ENCODE data around the gene G6PC1. TPM values are rescaled to one million over a fixed set of nuclear protein-coding genes. Genes with fewer than 3 reads are reported as not detected.
A peak's percentile ranks its signal among the peaks of the same experiment; 100 is the strongest.
"Not testable (repeated sequence)": the region's sequence is repeated elsewhere in the genome, so short reads cannot be mapped to it uniquely, and the experiment has no call there.

The G6PC1 gene
- total RNA-seq, 4 donors from 2014 or later = 0.06 TPM; not detected in 3

GRCh38 chr17:42920106-42920900 lies 19.7 kb downstream of the G6PC1 start:
- H3K4me3 ChIP-seq = no peak overlapping the region
- peak overlapping the region; percentile 4 to 66 (median 36) for H3K27ac ChIP-seq (replicated peaks in 1 of 4)
- no peaks in the 10 kb centered on the region for H3K9me3 ChIP-seq
- no peaks in the 10 kb centered on the region for H3K27me3 ChIP-seq
- WGBS = 78% methylated on average over 10 of the region's 10 CpGs
- H3K36me3 ChIP-seq = no peaks in the 10 kb centered on the region
- peaks cover 20 to 58% (median 49%) of the 10 kb centered on the region in 4 donors for H3K4me1 ChIP-seq
- DNase-seq (ENCODE audit: extremely low spot score) = no peak
- TF ChIP-seq POLR2AphosphoS5 (IDR thresholded peaks at IDR 0.05) (no peak), CTCF (IDR thresholded peaks at IDR 0.05) (no peak), POLR2A (IDR thresholded peaks at IDR 0.05; ENCODE audit: low read depth) (no peak), EP300 (IDR thresholded peaks at IDR 0.05) (no peak)
- intact Hi-C loops (cut with DNase I) = no loop called here

- H3K27ac ChIP-seq (replicated peaks in 1 of 4) = peak overlapping the region; percentile 4 to 66 (median 36)
- TF ChIP-seq CTCF (IDR thresholded peaks at IDR 0.05) (no peak), EP300 (IDR thresholded peaks at IDR 0.05) (no peak), POLR2AphosphoS5 (IDR thresholded peaks at IDR 0.05) (peak in 1 of 2 donors; percentile 38), POLR2A (IDR thresholded peaks at IDR 0.05; ENCODE audit: low read depth) (no peak)
- no peaks in the 10 kb centered on the region for H3K9me3 ChIP-seq
- H3K27me3 ChIP-seq = no peaks in the 10 kb centered on the region
- H3K4me1 ChIP-seq = peaks cover 20 to 58% (median 49%) of the 10 kb centered on the region in 4 donors
- DNase-seq (ENCODE audit: extremely low spot score) = no peak
- WGBS = 26% methylated on average over 3 of the region's 3 CpGs
- intact Hi-C loops (cut with DNase I) = no loop called here
- H3K36me3 ChIP-seq = no peaks in the 10 kb centered on the region
- H3K4me3 ChIP-seq = no peak overlapping the region
These were observed 20.3 kb downstream of the G6PC1 start for GRCh38 chr17:42920922-42921321.

GRCh38 chr17:42922294-42922693 lies 21.7 kb downstream of the G6PC1 start:
- Histone ChIP-seq H3K27me3 (no peaks in the 10 kb centered on the region), H3K27ac (replicated peaks in 1 of 4) (peak overlapping the region; percentile 10 to 56 (median 34)), H3K9me3 (no peaks in the 10 kb centered on the region), H3K4me1 (peaks cover 20 to 58% (median 49%) of the 10 kb centered on the region in 4 donors), H3K36me3 (no peaks in the 10 kb centered on the region), H3K4me3 (no peak overlapping the region)
- intact Hi-C loops (cut with DNase I) = no loop called here
- DNase-seq (ENCODE audit: extremely low spot score) = no peak
- TF ChIP-seq POLR2AphosphoS5 (IDR thresholded peaks at IDR 0.05) (no peak), CTCF (IDR thresholded peaks at IDR 0.05) (no peak), POLR2A (IDR thresholded peaks at IDR 0.05; ENCODE audit: low read depth) (no peak), EP300 (IDR thresholded peaks at IDR 0.05) (no peak)
- 26% methylated on average over 7 of the region's 7 CpGs for WGBS

DNA sequence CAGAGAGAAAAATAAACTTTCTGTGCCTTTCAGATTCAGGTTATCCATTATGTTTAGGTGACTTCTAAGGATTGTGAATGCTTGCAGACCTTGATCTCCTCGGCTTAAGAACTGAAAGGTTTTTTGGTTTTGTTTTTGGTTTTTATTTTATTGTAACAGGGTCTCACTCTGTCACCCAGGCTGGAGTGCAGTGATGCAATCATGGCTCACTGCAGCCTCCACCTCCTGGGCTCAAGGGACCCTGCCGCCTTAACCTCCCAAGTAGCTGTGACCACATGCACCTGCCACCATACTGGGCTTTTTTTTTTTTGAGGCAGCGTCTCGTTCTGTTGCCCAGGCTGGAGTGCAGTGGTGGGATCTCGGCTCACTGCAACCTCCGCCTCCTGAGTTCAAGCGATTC lies 22.9 kb downstream of the G6PC1 start:
- Histone ChIP-seq H3K27ac (replicated peaks in 1 of 4) (peak overlapping the region in 3 of 4 donors; percentile 15 to 56 (median 52)), H3K4me1 (peaks cover 21 to 61% (median 50%) of the 10 kb centered on the region in 4 donors)
- H3K27me3 ChIP-seq; DNase-seq (ENCODE audit: extremely low spot score); intact Hi-C loops (cut with DNase I); H3K4me3 ChIP-seq; H3K36me3 ChIP-seq; H3K9me3 ChIP-seq: not testable (repeated sequence)
- WGBS = 88% methylated on average over 7 of the region's 7 CpGs

DNA sequence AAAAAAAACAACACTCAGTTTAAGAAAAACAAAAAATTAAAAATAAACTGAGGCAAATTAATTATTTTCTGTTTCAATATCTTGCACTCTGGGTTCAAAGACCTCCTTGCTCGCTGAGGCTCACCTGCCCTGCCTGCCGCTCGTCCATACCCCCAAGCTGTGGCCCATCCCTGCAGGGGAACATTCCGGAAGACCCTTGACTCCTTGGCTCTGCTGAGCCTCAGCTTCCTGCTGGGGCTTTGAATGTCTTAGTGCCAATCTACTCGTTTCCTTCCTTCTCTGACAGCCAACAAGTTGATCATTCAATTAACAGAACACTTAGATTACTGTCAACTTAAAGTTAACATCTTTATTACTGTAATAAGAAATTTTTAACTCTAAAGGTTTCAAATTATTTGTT lies 24.3 kb downstream of the G6PC1 start:
- Histone ChIP-seq H3K27me3 (no peaks in the 10 kb centered on the region), H3K36me3 (no peaks in the 10 kb centered on the region), H3K4me3 (no peak overlapping the region), H3K27ac (replicated peaks in 1 of 4) (no peak overlapping the region), H3K9me3 (no peaks in the 10 kb centered on the region), H3K4me1 (peaks cover 29 to 54% (median 52%) of the 10 kb centered on the region in 4 donors)
- WGBS = 42% methylated on average over 5 of the region's 5 CpGs
- no peak for TF ChIP-seq POLR2AphosphoS5 (IDR thresholded peaks at IDR 0.05)
- no peak for TF ChIP-seq EP300 (IDR thresholded peaks at IDR 0.05)
- no peak for TF ChIP-seq POLR2A (IDR thresholded peaks at IDR 0.05; ENCODE audit: low read depth)
- no peak for TF ChIP-seq CTCF (IDR thresholded peaks at IDR 0.05)
- intact Hi-C loops (cut with DNase I) = no loop called here
- no peak for DNase-seq (ENCODE audit: extremely low spot score)
